ENCODE measurements around the gene KCNE1. TPM values are rescaled to one million over a fixed set of nuclear protein-coding genes. Genes with fewer than 3 reads are reported as not detected.
"Not testable (repeated sequence)": the region's sequence is repeated elsewhere in the genome, so short reads cannot be mapped to it uniquely, and the experiment has no call there.

KCNE1 gene
- total and polyA plus RNA-seq, 4 donors, result 0.23 to 6.0 (median 0.81) TPM

- no peak for TF ChIP-seq ATF3 (IDR thresholded peaks at IDR 0.05)
- TF ChIP-seq GABPA (IDR thresholded peaks at IDR 0.05 in 1 of 2, conservative IDR thresholded peaks at IDR 0.05 in 1 of 2), result no peak
- no peak for TF ChIP-seq RAD21 (IDR thresholded peaks at IDR 0.05)
- no peak for TF ChIP-seq JUND (IDR thresholded peaks at IDR 0.05)
- no peak for TF ChIP-seq TAF1 (conservative IDR thresholded peaks at IDR 0.05)
- TF ChIP-seq CTCF (IDR thresholded peaks at IDR 0.05; ENCODE audit: low read depth, low read length, missing input control), result no peak
- no peak for TF ChIP-seq HNF4A (conservative IDR thresholded peaks at IDR 0.05)
- no peak for TF ChIP-seq RXRA (IDR thresholded peaks at IDR 0.05)
These were observed 12.9 kb downstream of the KCNE1 start (continued) for GRCh38 chr21:34499116-34499515.

- peaks cover 0 to 3% (median 0%) of the 10 kb centered on the region in 4 donors for H3K36me3 ChIP-seq (ENCODE audit: control insufficient read depth in 4 of 4, insufficient read depth in 3 of 4, low read depth in 1 of 4, low read length in 3 of 4)
- no peak for DNase-seq (ENCODE audit: low spot score)
- H3K27ac ChIP-seq (ENCODE audit: low read depth in 1 of 2, low read length in 2 of 2), result no peak overlapping the region
- no peaks in the 10 kb centered on the region for H3K27me3 ChIP-seq (ENCODE audit: control insufficient read depth in 4 of 4, insufficient read depth in 4 of 4, low read length in 3 of 4)
- H3K9me3 ChIP-seq (ENCODE audit: control insufficient read depth in 4 of 4, low read length in 3 of 4), result peaks cover 0 to 5% (median 3%) of the 10 kb centered on the region in 4 donors
- 71% methylated on average over 3 of the region's 3 CpGs for WGBS
- TF ChIP-seq RXRA (IDR thresholded peaks at IDR 0.05), result no peak
- TF ChIP-seq REST (IDR thresholded peaks at IDR 0.05), result no peak
- no peak for TF ChIP-seq FOXA2 (IDR thresholded peaks at IDR 0.05)
- TF ChIP-seq ZBTB33 (IDR thresholded peaks at IDR 0.05), result no peak
- TF ChIP-seq HNF4G (IDR thresholded peaks at IDR 0.05), result no peak
- TF ChIP-seq YY1 (IDR thresholded peaks at IDR 0.05), result no peak
- no peak for TF ChIP-seq HNF4A (conservative IDR thresholded peaks at IDR 0.05)
- no peak for TF ChIP-seq ATF3 (IDR thresholded peaks at IDR 0.05)
- TF ChIP-seq EGR1 (IDR thresholded peaks at IDR 0.05; ENCODE audit: low read depth in 2 of 2), result no peak
- no peak for TF ChIP-seq FOXA1 (IDR thresholded peaks at IDR 0.05)
- no peak for TF ChIP-seq MAX (IDR thresholded peaks at IDR 0.05)
- TF ChIP-seq RAD21 (IDR thresholded peaks at IDR 0.05), result no peak
- TF ChIP-seq CTCF (IDR thresholded peaks at IDR 0.05; ENCODE audit: low read depth, low read length, missing input control), result no peak
- H3K9ac ChIP-seq (ENCODE audit: low read depth in 1 of 2, low read length in 2 of 2), result no peak overlapping the region
- H3K4me3 ChIP-seq (ENCODE audit: low read depth in 1 of 3, low read length in 3 of 3), result no peak overlapping the region
- H3K4me1 ChIP-seq (ENCODE audit: control insufficient read depth in 4 of 4, insufficient read depth in 4 of 4, low read length in 3 of 4), result no peaks in the 10 kb centered on the region
These were observed 13.4 kb downstream of the KCNE1 start for GRCh38 chr21:34498623-34499022.

GRCh38 chr21:34483854-34484253, 28.2 kb downstream of the KCNE1 start:
- DNase-seq (ENCODE audit: low spot score); H3K27me3 ChIP-seq (ENCODE audit: control insufficient read depth in 4 of 4, insufficient read depth in 4 of 4, low read length in 3 of 4); H3K9me3 ChIP-seq (ENCODE audit: control insufficient read depth in 4 of 4, low read length in 3 of 4); H3K9ac ChIP-seq (ENCODE audit: low read depth in 1 of 2, low read length in 2 of 2); H3K27ac ChIP-seq (ENCODE audit: low read depth in 1 of 2, low read length in 2 of 2); H3K4me1 ChIP-seq (ENCODE audit: control insufficient read depth in 4 of 4, insufficient read depth in 4 of 4, low read length in 3 of 4); H3K4me3 ChIP-seq (ENCODE audit: low read depth in 1 of 3, low read length in 3 of 3); H3K36me3 ChIP-seq (ENCODE audit: control insufficient read depth in 4 of 4, insufficient read depth in 3 of 4, low read depth in 1 of 4, low read length in 3 of 4): not testable (repeated sequence)
- no CpG with 5 or more reads among the region's 5 CpGs for WGBS

GRCh38 chr21:34483435-34483834, 28.6 kb downstream of the KCNE1 start:
- H3K4me3 ChIP-seq (ENCODE audit: low read depth in 1 of 3, low read length in 3 of 3); H3K27ac ChIP-seq (ENCODE audit: low read depth in 1 of 2, low read length in 2 of 2); DNase-seq (ENCODE audit: low spot score); H3K9me3 ChIP-seq (ENCODE audit: control insufficient read depth in 4 of 4, low read length in 3 of 4); H3K36me3 ChIP-seq (ENCODE audit: control insufficient read depth in 4 of 4, insufficient read depth in 3 of 4, low read depth in 1 of 4, low read length in 3 of 4); H3K27me3 ChIP-seq (ENCODE audit: control insufficient read depth in 4 of 4, insufficient read depth in 4 of 4, low read length in 3 of 4); H3K4me1 ChIP-seq (ENCODE audit: control insufficient read depth in 4 of 4, insufficient read depth in 4 of 4, low read length in 3 of 4); H3K9ac ChIP-seq (ENCODE audit: low read depth in 1 of 2, low read length in 2 of 2): not testable (repeated sequence)
- no CpG with 5 or more reads among the region's 3 CpGs for WGBS

Data from liver (tissue), 9 donors.